IPS-18a (cell line): ENCODE data around the gene PRRC1.

ENCODE experiments used
- H3K27ac ChIP-seq: one replicate; pipeline ENCODE4 v1.5.1; 2013; ENCODE audit warnings: low read length
- H3K27me3 ChIP-seq: one replicate; pipeline ENCODE4 v1.6.1; 2013; ENCODE audit warnings: mild to moderate bottlenecking, low read length; ENCODE audit not compliant: control insufficient read depth, insufficient read depth
- H3K36me3 ChIP-seq: one replicate; pipeline ENCODE4 v1.6.1; 2013; ENCODE audit warnings: low read depth, low read length; ENCODE audit not compliant: control insufficient read depth
- H3K4me1 ChIP-seq: one replicate; pipeline ENCODE4 v1.6.1; 2013; ENCODE audit warnings: low read depth, low read length; ENCODE audit not compliant: control insufficient read depth
- H3K4me3 ChIP-seq: one replicate; pipeline ENCODE4 v1.5.1; 2013; ENCODE audit warnings: low read length
- H3K9ac ChIP-seq: one replicate; pipeline ENCODE4 v1.6.1; 2013; ENCODE audit warnings: mild to moderate bottlenecking, low read length, moderate library complexity
- H3K9me3 ChIP-seq: one replicate; pipeline ENCODE4 v1.6.1; 2013; ENCODE audit warnings: low read depth, low read length; ENCODE audit not compliant: control insufficient read depth

The PRRC1 gene

DNA sequence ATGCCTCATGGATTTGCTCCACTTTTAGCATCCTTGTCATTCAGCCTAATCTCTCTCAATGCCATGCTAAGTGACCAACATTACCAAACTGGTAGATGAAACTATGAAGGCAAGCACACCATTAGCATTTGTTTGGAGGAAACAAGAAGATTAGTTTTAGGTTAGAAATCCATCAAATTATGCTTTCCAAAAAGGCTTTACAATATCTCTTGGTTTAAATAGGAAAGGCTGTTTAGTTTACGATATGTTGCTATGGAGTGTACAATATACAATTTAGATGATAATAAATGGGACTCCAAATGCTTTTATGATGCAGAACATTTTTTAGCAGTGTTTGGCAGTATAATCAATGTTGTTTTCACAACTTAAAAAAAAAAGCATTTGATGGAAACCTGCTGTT, 83.7 kb downstream of the PRRC1 start:
- Histone ChIP-seq H3K27ac (no peak overlapping the region), H3K9me3 (no peaks in the 10 kb centered on the region), H3K27me3 (no peaks in the 10 kb centered on the region), H3K9ac (no peak overlapping the region), H3K36me3 (no peaks in the 10 kb centered on the region), H3K4me1 (peaks cover 11% of the 10 kb centered on the region), H3K4me3 (no peak overlapping the region)

- no peak overlapping the region for H3K9ac ChIP-seq
- H3K36me3 ChIP-seq: no peaks in the 10 kb centered on the region
- H3K27ac ChIP-seq: no peak overlapping the region
- no peaks in the 10 kb centered on the region for H3K9me3 ChIP-seq
- peaks cover 11% of the 10 kb centered on the region for H3K4me1 ChIP-seq
- no peaks in the 10 kb centered on the region for H3K27me3 ChIP-seq
- no peak overlapping the region for H3K4me3 ChIP-seq
These were observed 84.2 kb downstream of the PRRC1 start for GRCh38 chr5:127601601-127602000.

- no peak overlapping the region for H3K27ac ChIP-seq
These were observed 85.0 kb downstream of the PRRC1 start for GRCh38 chr5:127602481-127602880.

GRCh38 chr5:127602896-127603844, 85.7 kb downstream of the PRRC1 start:
- Histone ChIP-seq H3K4me3 (no peak overlapping the region), H3K9ac (no peak overlapping the region), H3K4me1 (peaks cover 11% of the 10 kb centered on the region), H3K36me3 (no peaks in the 10 kb centered on the region), H3K27ac (no peak overlapping the region), H3K9me3 (no peaks in the 10 kb centered on the region), H3K27me3 (no peaks in the 10 kb centered on the region)

More at GRCh38 chr5:127602481-127602880, 85.0 kb downstream of the PRRC1 start:
- Histone ChIP-seq H3K36me3 (no peaks in the 10 kb centered on the region), H3K4me1 (peaks cover 11% of the 10 kb centered on the region), H3K9ac (no peak overlapping the region), H3K4me3 (no peak overlapping the region), H3K9me3 (no peaks in the 10 kb centered on the region), H3K27me3 (no peaks in the 10 kb centered on the region)
